ENCODE data around the gene KLF9. TPM values are rescaled to one million over a fixed set of nuclear protein-coding genes. Genes with fewer than 3 reads are reported as not detected.

Gene KLF9
- total RNA-seq, 1 experiment from 2014 or later = 0.34 TPM

DNA sequence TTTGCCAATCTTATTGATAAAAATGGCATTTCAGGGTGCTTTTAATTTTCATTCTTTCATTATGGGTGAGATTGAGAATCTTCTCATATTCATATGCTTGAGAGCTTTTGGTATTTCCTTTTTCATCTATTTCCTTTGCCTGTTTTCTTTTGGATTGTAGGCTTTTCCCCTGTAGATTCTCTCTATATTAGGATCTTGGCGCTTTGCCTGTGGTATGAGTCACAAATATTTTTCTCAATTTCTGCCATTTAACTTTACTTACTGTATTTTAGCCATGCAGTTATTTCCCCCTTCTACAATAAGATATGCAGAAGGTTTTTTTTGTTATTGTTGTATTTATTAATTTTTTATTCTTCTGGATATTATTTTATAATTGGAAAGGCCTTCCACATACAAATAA, 21.5 kb upstream of the KLF9 start:
- ChIA-PET CTCF (no interaction called here), POLR2A (ENCODE audit: low non-redundant PET) (no interaction called here)
- BruUV-seq (replicated peaks) = no TSS peak
- Histone ChIP-seq H3K27ac (ENCODE audit: low read depth, low read length, poor library complexity, severe bottlenecking) (no peak overlapping the region), H3K27me3 (replicated peaks; ENCODE audit: insufficient read depth, low read depth, low read length, poor library complexity) (no peaks in the 10 kb centered on the region), H3K4me1 (ENCODE audit: insufficient read depth, low read length, poor library complexity, severe bottlenecking) (no peaks in the 10 kb centered on the region), H3K9me3 (ENCODE audit: low read depth, low read length, poor library complexity, severe bottlenecking) (no peaks in the 10 kb centered on the region), H3K4me3 (ENCODE audit: low read depth, low read length, poor library complexity, severe bottlenecking) (no peak overlapping the region), H3K36me3 (ENCODE audit: insufficient read depth, low read length, poor library complexity, severe bottlenecking) (no peaks in the 10 kb centered on the region)
- TF ChIP-seq EZH2 (IDR thresholded peaks at IDR 0.05; ENCODE audit: borderline replicate concordance, low read depth, low read length, poor library complexity, severe bottlenecking) = no peak
- TF ChIP-seq, protein P1, sequence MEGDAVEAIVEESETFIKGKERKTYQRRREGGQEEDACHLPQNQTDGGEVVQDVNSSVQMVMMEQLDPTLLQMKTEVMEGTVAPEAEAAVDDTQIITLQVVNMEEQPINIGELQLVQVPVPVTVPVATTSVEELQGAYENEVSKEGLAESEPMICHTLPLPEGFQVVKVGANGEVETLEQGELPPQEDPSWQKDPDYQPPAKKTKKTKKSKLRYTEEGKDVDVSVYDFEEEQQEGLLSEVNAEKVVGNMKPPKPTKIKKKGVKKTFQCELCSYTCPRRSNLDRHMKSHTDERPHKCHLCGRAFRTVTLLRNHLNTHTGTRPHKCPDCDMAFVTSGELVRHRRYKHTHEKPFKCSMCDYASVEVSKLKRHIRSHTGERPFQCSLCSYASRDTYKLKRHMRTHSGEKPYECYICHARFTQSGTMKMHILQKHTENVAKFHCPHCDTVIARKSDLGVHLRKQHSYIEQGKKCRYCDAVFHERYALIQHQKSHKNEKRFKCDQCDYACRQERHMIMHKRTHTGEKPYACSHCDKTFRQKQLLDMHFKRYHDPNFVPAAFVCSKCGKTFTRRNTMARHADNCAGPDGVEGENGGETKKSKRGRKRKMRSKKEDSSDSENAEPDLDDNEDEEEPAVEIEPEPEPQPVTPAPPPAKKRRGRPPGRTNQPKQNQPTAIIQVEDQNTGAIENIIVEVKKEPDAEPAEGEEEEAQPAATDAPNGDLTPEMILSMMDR (conservative IDR thresholded peaks at IDR 0.05; ENCODE audit: low read depth, low read length) = no peak
- intact Hi-C loops (cut with micrococcal nuclease; ENCODE audit: unreplicated experiment) = no loop called here
- DNase-seq (ENCODE audit: low spot score) = peak; percentile 39

GRCh38 chr9:70429899-70430298, 15.4 kb upstream of the KLF9 start:
- ChIA-PET POLR2A (ENCODE audit: low non-redundant PET) (no interaction called here), CTCF (no interaction called here)
- DNase-seq (ENCODE audit: low spot score) = no peak
- Histone ChIP-seq H3K27me3 (replicated peaks; ENCODE audit: insufficient read depth, low read depth, low read length, poor library complexity) (no peaks in the 10 kb centered on the region), H3K4me1 (ENCODE audit: insufficient read depth, low read length, poor library complexity, severe bottlenecking) (no peaks in the 10 kb centered on the region), H3K4me3 (ENCODE audit: low read depth, low read length, poor library complexity, severe bottlenecking) (no peak overlapping the region), H3K36me3 (ENCODE audit: insufficient read depth, low read length, poor library complexity, severe bottlenecking) (no peaks in the 10 kb centered on the region), H3K27ac (ENCODE audit: low read depth, low read length, poor library complexity, severe bottlenecking) (no peak overlapping the region), H3K9me3 (ENCODE audit: low read depth, low read length, poor library complexity, severe bottlenecking) (no peaks in the 10 kb centered on the region)
- TF ChIP-seq EZH2 (IDR thresholded peaks at IDR 0.05; ENCODE audit: borderline replicate concordance, low read depth, low read length, poor library complexity, severe bottlenecking) = no peak
- TF ChIP-seq, protein P1 (conservative IDR thresholded peaks at IDR 0.05; ENCODE audit: low read depth, low read length) = no peak
- intact Hi-C loops (cut with micrococcal nuclease; ENCODE audit: unreplicated experiment) = no loop called here
- BruUV-seq (replicated peaks) = no TSS peak

DNA sequence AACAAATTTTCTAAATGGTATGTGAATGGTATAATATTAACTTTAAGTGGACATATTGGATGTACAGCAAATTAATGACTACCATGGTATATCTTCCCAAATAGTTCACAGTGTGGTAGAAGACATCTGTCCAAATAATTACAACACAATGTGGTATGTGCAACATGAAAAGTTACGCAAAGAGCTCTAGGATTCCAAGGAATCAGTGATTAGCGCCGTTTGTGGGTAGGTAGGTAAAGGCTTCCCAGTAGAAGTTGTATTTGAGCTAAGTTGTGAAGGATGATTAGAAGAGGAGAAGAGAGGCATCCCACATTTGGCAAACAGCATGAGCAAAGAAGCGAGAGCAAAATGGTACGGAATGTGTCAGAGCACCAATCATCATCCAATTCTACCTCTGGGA, 14.3 kb upstream of the KLF9 start:
- intact Hi-C loops (cut with micrococcal nuclease; ENCODE audit: unreplicated experiment) = no loop called here
- ChIA-PET POLR2A (ENCODE audit: low non-redundant PET) (no interaction called here), CTCF (no interaction called here)
- BruUV-seq (replicated peaks) = no TSS peak
- Histone ChIP-seq H3K36me3 (ENCODE audit: insufficient read depth, low read length, poor library complexity, severe bottlenecking) (no peaks in the 10 kb centered on the region), H3K4me1 (ENCODE audit: insufficient read depth, low read length, poor library complexity, severe bottlenecking) (no peaks in the 10 kb centered on the region), H3K27ac (ENCODE audit: low read depth, low read length, poor library complexity, severe bottlenecking) (no peak overlapping the region), H3K9me3 (ENCODE audit: low read depth, low read length, poor library complexity, severe bottlenecking) (no peaks in the 10 kb centered on the region), H3K27me3 (replicated peaks; ENCODE audit: insufficient read depth, low read depth, low read length, poor library complexity) (no peaks in the 10 kb centered on the region), H3K4me3 (ENCODE audit: low read depth, low read length, poor library complexity, severe bottlenecking) (no peak overlapping the region)
- TF ChIP-seq EZH2 (IDR thresholded peaks at IDR 0.05; ENCODE audit: borderline replicate concordance, low read depth, low read length, poor library complexity, severe bottlenecking) = no peak
- TF ChIP-seq, protein P1 (conservative IDR thresholded peaks at IDR 0.05; ENCODE audit: low read depth, low read length) = no peak
- no peak for DNase-seq (ENCODE audit: low spot score)
